NCI-H128 (cell line): ENCODE results near the gene HAGH.
A peak's percentile ranks its signal among the peaks of the same experiment; 100 is the strongest.

Experiments
- DNase-seq: peaks from one replicate; lab custom pipeline; 2025; ENCODE audit not compliant: unreplicated experiment; lab: John Stamatoyannopoulos, UW

Gene HAGH

DNA sequence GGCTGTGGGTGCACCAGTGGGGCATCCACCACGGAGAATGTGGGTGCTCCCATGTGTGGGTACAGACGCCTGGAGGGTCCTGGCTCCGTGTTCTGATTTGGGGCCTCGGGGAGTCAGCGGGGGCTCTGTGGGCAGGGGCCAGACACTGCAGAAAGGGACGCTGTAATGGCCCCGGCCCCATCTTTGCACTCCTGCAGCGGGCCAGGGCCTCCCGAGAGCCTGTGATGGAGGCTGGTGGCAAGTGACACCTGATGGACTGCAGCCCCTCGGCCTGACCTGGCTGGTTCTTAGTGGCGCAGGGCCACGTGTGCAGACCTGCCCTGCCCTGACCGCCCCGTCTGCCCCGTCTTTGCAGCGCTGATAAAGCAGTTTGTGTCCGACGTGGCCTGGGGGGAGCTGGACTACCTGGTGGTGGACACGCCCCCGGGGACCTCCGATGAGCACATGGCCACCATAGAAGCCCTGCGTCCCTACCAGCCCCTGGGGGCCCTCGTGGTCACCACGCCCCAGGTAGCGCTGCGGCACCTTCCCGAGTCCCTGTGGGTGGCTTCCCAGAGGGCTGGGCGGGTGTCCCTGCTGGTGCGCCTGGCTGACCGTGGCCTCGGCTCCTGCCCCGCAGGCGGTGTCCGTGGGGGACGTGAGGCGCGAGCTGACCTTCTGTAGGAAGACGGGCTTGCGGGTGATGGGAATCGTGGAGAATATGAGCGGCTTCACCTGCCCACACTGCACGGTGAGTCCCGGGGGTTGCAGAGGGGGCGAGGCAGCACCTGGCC is 39.1 kb downstream of the HAGH start:
- no peak for DNase-seq

DNA sequence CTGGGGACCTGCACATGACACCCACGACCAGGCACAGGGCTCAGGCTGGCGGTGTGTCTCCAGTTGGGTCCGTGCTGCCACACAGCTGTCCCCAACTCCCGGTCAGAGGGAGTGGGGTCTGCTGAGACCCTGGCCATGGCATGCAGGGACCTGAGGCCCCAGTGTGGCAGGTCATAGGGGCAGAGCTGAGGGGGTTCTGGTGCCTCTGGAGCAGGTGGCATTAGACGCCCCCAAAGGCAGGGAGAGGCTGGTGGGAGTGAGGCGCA is 39.6 kb downstream of the HAGH start:
- no peak for DNase-seq

DNA sequence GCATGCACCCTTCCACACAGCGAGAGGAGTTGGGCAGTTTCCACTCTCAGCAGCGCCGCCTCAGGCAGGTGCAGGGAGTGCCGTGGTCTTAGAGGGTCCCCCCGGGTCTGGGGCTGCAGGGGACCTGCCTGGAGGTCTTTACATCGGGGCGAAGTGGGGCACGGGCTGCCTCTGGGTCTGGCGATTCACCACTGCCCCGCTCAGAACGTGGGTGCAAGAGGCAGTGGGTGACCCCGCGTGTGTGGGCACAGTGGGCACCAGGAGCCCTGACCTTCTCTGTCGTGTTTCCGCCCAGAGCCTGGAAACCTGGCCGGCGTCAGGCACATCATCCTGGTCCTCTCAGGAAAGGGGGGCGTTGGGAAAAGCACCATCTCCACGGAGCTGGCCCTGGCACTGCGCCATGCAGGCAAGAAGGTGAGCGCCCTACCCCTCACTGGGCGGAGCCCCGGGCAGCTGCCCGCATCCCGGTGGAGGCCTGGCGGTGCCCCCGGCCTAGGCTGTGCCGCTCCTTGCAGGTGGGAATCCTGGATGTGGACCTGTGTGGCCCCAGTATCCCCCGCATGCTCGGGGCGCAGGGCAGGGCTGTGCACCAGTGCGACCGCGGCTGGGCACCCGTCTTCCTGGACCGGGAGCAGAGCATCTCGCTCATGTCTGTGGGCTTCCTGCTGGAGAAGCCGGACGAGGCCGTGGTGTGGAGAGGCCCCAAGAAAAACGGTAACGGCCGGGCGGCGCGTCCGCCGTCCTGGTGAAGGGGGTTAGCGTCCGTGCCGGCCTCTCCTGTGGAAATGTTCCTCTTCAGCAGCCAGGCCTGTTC is 40.2 kb downstream of the HAGH start:
- no peak for DNase-seq

DNA sequence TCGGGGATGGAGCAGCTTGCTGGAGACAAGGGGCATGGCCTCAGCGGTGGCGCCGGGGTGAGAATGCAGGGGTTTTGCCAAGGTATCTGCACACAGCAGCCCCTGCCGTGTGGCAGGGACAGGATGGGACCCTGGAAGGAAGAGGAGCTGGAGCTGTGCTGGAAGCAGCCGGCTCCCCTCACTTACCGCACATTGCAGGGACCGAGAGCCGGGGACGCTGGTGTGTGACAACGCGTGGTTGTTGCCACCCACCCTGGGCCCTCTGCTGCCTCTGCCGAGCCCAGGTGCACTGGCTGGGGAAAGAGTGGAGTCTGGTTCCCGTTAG is 40.8 kb downstream of the HAGH start:
- DNase-seq, result no peak

DNA sequence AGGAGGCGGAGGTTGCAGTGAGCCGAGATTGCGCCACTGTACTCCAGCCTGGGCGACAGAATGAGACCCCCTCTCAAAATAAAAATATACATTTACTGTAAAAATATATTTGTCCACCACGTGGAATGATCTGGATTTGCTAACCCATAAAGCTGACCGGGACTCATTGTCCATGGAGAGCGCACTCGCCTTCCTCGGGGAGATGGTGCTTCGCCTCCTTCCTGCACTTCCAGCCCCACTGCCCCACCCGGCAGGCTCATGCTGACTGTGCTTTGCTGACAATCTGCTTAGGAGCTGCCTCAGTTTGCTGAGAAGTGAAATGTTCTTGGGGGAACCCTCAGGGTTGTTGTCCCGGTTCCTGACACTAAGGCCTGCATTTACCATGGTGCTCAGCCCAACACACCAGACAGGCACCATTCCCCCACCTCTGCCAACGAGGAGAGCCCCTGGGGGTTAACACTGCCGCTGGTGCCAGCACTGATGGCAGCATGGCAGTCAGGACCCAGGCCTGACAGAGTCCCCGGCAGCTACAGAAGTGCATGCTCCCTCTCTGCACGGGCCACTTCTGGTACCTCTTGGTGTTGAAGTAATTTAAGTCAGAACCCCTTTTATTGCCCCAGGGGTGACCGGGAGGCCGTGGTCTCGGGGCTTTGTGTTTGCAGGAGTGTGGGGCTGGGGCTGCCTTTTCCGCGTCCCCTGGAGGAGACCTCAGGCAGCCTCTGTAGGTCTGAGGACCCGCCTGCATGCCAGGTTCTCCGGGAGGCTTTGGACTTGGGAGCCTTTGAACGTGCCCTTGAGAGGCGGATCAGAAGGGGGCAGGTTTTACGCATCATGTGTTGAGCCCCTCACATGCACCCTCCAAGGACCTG is 41.4 kb downstream of the HAGH start:
- no peak for DNase-seq

DNA sequence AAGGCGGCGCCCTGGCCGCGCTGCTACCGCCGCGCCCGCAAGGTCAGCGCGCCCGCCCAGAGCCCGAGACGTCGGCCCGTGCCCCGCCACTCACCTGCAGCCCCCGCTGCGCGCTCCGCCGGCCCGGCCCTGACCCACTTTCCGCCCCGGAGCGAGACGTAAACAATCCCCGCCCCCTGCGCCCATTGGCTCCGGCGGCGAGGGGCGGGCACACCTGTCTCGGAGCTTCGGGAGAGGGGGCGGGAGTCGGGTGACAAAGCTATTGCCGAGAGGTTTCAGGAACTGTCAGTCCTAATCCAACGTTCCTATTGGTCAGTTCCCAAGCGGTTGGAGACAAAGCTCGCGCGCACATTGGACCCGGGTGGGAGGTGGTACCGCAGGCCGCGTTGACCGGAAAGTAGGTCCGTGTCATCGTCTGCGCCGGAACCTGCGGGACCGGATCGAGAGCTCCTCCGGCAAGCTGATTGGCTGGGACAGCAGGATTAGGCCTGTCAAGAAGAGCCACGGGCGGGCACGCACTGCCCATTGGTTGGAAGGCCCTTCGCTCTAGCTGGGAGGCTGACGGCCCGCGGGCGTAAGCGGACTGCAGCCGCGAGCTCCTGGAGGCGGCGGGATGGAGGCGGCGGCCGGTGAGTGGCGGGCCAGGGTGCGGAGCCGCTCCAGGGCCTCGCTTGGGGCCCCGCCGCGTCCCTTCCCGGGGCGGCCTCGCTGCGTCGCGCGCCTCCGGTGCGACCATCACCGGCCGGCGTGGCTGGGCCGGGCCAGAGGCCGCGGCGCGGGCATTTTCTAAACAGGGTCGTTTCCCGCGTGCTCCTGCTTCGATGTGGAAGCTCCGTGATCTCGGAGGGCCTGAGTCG is 44.0 kb downstream of the HAGH start, which contains the start of the genes NUBP2 and SPSB3:
NUBP2 (plus strand) TSS at position 553 of the 857 bp plus-strand sequence; CDS start at position 614, 61 bp downstream.
SPSB3 (minus strand) TSS at position 164 of the 857 bp plus-strand sequence. CDS start 1,088 bp downstream, outside the sequence.
- peak; percentile 96 for DNase-seq

DNA sequence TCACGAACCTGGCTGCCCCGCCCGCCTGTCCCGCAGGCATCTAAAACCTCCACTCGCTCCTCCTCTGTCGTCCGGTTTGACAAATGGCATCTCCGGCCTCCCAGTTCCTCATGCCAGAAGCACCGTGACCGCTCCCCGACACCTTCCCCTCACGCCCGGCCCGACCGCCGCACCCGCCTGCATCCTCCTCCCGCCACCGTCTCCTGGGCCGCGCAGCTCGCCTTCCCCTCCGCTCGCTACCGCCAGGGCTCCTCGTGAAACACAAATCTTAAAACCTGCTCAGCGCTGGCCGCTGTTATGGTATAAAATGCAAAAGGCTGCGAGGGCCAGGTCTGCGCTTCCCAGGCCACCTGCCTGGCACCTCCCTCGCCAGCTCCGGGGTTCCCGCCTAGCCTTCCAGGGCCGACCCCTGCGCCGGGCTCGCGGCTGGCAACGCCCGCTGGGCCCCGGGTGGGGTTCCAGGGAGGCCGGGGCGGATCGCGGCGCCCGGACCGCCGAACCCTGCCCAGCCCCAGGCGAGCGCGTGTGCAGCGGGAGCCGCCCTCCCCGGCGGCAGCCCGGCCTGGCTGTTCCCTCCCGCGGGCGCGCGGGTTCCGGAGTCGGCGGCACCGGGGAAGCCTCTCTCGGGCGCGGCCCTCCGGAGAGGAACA is 44.7 kb downstream of the HAGH start:
- DNase-seq, result no peak

DNA sequence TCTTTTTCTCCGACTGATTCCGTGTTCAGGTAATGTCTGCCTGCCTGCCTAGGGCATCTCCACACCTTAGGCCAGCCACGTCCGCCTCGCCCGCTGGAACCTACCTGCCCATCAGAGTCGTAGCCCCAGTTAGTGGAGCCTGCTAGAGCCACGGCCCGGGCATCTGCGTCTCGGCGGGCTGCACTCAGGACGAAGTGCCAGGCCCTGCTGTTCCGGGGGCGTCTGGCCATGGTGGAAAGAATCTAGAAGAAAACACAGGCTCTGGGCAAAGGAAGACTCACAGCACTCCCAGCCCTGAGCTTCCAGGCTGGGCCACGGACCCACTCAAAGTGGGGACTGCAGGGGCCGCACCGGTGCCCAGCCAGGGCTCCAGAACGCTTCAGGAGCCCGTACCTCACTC is 45.4 kb downstream of the HAGH start:
- DNase-seq, result no peak

DNA sequence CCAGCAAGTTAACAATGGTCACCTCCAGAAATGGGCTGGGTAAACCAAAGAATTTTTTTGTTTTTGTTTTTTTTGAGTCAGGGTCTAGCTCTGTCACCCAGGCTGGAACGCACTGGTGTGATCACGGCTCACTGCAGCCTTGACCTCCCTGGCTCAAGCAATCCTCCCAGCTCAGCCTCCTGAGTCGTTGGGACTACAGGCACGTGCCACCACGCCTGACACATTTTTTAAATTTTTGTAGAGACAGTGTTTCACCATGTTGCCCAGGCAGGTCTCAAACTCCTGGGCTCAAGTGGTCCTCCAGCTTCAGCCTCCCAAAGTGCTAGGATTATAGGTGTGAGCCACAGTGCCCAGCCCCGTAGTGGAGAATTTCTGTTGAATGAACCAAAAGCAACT is 46.0 kb downstream of the HAGH start:
- DNase-seq, result no peak

DNA sequence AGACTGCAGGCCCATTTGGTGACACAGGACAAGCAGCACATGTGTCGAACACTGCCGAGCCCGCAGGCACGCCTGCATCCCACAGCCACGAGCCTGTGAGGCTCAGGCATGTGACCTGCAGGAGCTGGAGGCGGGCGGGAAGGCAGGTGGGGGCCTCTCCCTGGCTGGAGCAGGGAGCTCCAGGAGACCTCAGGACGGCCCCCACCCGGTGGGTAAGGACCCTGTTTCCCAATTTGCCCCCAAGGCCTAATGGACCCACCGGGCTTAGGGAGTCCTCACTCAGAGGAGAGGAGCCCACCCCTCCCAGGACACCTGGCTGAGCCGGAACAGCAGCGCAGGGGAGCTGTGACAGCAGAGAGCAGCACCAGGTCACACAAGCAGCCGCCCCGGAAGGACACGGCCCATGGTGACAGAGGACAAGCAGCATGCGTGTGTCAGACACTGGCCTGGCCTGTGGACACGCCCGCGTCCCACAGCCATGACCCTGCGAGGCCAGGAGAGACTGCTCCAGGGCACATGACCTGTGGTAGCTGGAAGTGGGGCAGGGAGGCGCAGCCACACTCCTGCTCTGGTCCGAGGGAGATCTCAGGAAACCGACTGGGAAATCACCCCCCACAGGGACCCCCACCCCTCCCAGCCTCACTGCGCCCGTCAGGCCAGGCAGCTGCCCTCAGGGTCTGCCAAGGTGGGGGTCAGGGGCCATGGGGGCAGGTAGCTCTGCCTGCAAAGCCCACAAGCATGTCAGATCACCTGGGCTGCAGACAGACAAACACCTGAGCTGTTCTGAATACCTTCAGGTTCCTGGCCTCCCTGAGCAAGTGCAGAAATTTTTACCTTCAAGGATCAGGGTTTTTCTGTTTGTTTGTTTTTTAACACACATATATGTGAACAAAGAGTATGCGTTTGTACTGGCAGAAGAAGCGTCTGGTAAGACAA is 46.6 kb downstream of the HAGH start:
- DNase-seq, result no peak

DNA sequence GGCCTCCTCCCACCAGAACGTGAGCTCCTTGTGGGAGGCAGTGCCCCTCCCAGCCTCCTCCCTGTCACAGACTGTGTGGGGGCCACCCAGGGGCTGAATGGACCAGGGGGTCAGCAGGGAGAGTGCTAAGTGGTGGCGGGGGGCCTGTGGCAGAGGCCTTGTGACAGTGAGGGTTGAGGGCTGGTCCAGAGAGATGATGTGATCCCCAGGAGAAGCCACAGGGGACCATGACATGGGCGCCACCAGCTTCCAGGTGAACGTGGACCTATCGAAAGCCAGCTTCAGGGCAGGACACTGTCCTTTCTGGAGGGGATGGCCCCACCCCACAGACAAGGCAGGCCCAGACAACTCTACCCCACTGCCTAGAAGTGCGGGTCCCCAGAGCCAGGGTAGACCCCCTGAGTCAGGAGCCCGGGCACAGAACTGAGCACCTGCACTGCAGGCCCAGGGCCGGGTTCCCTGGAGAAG is 47.4 kb downstream of the HAGH start:
- DNase-seq, result no peak

DNA sequence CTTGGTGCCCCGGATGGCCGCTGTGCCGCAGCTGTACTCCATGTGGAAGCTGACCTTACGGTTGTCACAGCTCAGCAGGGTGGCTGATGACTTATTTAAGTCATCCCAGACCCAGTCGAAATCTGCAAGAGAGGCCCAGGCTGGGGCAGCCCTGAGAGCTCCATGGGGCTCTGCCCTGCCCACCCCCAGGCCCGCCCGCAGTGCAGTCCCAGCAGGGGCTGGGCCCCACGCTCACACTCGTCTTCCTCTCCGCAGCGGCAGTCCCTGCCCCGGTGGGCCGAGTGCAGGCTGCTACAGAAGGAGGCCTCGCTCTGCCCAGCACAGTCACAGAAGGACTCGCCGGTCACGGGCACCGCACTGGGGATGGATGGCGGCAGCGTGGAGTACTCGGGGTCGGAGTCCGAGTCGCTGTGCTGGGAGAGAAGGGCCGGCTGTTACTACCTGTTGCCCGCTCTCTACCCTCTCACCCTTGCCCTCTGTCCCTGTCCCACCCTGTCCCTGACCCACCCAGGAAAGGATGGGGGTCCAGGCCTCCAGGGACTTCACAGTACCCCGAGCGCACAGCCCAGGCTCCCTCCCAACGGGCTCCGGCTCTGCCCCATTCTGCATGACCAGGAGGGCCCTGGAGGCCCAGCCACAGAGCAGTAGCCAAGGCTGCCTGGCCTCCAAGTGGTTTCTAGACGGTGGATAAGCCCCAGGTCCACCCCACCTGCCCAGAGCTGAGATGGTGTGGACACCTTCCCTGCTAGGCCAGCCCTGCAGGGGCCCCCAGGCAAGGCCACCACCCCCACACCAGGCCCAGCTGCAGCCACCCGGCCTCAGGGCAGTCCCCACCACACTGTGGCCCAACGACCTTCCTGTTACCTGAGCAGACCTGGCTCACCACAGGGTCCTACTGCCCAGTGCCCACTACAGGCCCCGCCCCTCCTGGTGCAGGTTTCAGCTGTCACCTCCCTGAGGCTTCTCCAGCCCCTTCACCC is 48.1 kb downstream of the HAGH start:
- no peak for DNase-seq

DNA sequence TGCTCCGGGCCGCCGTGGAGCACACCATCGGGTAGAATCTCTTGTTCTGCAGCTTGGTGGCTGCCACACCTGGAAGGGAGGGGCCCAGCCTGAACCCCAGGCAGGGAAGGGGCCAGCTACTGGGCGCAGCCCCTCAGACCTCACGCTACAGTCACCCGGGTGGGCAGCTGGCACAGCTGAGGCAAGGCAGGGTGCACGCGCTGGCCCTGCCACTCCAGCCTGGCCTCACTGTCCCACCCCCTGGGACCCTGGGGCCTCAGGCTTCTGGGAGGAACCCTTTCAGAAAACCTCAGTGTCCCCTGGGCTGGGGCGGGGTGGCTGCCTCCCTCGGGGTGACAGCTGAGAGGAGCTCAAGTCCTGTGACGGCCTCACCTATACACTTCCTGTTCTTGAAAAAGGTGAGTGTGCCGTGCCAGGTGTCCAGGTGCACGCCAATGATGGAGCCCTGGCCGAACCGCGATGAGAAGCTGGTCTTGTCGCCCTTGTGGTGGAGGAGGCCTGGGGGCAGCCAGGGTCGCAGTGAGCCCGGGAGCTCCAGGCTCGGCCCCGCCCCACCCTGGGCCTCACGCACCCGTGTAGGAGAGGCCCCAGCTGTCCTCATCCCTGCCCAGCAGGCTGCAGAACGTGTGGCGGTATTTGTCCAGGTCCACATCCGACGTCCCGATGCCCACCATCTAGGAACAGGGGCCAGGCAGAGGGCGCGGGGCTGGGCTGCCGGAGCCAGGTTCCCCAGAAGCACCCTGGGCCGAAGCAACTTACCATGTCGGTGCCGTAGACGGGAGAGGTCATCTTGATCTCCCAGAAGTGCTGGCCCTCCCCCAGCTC is 49.0 kb downstream of the HAGH start:
- DNase-seq, result no peak

DNA sequence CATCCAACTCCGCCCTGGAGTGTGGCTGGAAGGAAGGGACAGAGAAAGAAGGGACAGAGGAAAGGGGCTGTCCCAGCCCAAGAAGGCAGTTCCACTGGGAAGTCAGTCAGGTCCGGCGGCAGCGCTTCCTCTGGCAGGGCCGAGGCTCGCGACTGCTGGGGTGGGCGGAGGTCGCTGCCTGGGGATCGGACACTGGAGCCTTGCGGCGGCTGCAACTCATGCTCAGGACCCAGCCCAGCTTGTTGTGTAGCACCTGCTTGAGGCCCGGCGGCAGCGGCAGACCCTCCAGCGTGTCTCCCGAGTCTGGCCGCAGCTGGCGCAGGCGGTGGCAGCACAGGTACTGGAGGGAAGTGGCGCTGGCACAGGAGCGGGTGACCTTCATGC is 49.6 kb downstream of the HAGH start:
- DNase-seq, result no peak

DNA sequence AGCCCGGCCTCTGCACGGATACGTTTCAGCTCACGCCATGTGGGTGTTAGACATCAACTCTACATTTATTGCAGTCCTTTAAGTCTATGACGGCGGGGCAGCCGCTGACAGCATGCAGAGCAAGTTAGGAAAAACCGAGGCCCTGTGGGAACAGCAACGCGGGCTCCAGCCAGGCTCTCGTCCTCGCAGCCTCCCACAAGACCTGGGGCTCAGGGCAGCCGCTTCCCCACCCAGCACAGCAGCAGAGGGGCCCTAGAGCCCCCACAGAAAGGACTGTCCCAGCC is 50.0 kb downstream of the HAGH start:
- DNase-seq, result no peak

DNA sequence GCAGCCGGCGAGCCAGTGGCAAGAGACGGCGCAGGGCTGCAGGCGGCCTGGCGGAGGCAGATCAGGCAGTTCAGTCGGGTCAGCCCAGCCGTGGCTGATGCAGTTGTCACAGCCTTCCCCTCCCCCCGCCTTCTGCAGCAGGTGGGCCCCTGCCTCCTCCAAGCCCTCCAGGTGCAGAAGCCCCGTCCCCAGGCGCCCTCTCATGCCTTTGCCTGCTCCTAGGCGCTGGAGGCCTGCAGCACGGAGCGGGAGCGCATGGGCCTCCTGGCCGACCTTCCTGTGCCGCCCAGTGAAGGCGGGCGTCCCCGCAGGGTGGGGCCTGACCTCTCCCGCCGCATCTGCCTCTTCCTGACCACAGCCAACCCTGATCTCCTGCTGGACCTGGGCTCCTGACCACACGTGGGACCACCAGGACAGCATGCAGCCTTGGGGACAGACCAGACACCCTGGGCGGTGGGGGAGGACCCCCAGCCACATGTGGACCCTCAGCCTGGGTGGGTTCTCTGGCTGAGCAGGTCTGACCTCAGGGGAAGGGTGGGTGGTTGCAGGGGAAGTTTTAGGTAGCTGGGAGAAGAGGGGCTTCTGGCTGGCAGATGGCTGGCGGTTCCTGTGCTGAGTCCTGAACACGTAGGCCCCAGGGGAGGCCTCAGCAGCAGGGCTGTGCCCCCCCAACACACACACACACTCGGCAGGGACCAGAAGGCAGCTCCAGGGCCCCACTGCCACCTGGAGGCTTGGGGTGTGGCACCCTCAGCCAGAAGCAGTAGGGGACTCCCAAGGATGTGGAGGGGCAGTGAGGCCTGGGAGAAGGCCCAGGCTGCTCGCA is 50.6 kb downstream of the HAGH start:
- no peak for DNase-seq
